ENCODE measurements around the gene CAP1.
A peak's percentile ranks its signal among the peaks of the same experiment; 100 is the strongest.

CAP1 gene

DNA sequence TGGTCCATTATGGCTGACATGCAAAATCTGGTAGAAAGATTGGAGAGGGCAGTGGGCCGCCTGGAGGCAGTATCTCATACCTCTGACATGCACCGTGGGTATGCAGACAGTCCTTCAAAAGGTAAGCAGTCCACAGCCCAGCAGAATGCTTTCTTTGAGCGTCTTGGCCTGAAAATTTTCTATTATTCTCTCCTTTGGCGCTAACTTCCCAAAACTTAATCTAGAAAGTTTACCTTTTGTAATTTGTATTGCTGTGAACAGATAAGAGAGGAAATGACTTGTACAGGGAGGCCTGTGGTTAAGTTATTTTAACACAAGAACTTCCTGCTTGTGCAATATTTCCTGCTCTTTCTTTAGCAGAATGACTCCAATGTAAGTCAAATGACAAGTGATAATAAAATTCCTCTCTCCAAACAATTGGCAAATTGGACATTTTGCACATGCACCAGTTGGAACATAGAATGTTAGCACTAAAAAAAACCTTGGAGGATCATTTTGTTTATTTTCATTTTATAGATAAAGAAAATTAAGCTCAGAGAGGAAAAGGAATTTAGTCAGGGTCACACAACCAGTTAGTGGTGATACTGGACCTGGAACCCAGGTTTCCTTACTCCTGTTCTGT, 18.9 kb downstream of the CAP1 start:
- peak; percentile 44 for DNase-seq

- no peak for DNase-seq
Observed at GRCh38 chr1:40059960-40060750, 19.6 kb downstream of the CAP1 start.

- no peak for DNase-seq
Observed at GRCh38 chr1:40064797-40065499, 24.4 kb downstream of the CAP1 start.

DNA sequence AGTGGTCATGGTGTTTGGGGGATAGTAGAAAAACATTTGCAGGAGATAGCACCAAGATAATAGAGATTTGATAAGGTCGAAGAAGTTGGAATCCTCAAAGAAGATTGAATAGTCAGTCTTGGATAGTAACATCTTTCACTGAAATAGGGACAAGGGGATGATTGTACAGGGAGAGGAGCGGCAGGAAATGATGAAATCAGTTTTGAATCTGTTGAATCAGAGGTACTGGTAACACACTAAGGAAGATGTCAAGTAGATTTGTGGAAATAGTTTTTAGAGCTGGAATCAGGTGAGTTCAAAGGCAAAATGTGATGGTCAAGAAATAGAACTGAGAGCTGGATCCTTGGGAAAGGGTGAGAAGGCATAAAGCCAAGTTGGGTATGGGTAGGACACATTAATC, 26.5 kb downstream of the CAP1 start:
- no peak for DNase-seq

DNA sequence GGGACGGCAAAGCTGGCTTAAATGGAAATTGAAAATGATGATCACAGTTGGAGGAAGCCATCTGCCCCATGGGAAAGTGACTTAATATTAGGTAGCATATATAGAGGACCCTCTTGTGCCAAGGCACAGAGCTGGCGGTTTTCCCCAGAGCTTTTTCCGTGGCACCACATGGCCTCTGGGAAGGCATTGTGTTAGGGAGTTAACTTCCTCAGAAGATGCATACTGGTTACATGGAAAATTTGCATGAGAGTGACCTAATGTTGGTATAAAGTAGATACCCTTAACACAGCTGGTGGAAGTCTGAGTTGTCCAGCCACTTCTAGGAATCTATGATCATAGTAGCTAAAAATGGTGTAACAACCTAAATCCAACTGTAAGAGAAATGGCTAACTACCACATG, 27.3 kb downstream of the CAP1 start:
- DNase-seq: no peak

- no peak for DNase-seq
Observed at GRCh38 chr1:40072142-40072541, 31.6 kb downstream of the CAP1 start.

DNA sequence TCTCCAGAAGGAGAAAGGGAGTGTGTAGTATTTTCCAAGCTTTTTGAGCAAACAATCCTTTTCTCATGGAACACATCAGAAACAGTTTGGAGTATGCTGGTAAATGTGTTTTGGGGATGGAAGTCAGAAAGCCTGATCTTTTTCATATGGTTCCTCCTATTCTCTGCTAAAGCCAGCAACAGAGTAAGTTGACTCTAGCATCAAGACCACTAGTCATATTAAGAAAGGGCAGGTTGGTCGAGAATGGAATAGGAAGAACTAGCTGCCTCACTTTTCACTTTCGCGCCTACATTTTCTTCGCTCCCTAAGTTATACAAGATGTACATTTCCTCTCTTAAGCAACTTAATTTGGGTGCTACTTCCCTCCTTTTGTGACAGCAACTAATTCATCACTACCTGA, 32.5 kb downstream of the CAP1 start:
- no peak for DNase-seq

GRCh38 chr1:40075266-40075665, 34.7 kb downstream of the CAP1 start:
- DNase-seq: no peak

DNA sequence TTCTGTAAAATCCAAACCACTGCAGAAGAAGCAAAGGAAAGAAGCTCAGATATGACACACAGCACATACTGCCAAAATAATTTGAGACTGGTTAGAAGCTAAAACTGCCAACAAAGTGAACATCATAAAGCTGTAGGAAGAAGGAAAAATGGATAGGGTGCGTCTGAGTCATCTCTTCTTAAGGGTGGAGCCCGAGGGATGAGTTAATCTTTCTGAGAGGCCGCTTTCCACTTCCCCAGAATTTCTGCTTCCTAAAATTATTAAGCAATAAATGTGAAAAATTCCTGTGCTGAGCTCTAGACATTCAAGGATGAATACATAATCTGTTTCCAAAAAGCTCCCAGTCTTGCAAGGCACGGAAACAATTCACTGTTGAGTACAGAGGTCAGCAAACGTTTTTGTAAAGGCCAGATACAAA, 36.4 kb downstream of the CAP1 start:
- DNase-seq: no peak

DNA sequence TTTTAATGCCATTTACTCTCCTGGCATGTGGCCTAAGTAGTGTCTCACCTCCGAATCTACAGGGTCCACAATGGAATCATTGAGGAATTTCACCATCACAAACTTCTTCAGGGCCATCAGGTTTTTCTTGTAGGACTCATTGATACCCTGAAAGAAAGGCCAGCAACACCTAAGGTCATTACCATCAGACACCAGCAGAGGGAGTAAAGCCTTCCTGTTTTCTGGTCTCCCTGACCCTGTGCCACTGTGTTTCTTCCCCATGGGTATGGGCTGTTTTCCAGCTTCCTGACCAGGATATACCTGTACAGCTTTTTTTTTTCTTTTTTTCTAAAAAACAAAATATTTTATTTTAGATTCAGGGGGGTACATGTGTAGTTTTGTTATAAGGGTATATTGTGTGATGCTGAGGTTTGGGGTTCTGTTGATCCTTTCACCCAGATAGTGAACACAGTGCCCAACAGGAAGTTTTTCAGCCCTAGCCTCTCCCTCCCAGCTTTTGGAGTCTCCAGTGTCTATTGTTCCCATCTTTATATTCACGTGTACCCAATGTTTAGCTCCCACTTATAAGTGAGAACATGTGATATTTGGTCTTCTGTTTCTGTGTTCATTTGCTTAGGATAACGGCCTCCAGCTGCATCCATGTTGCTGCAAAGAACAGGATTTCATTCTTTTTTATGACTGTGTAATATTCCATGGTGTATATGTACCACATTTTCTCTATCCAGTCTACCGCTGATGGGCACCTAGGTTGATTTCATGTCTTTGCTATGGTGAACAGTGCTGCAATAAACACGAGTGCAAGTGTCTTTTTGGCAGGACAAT, 38.2 kb downstream of the CAP1 start:
- DNase-seq: peak; percentile 16

DNA sequence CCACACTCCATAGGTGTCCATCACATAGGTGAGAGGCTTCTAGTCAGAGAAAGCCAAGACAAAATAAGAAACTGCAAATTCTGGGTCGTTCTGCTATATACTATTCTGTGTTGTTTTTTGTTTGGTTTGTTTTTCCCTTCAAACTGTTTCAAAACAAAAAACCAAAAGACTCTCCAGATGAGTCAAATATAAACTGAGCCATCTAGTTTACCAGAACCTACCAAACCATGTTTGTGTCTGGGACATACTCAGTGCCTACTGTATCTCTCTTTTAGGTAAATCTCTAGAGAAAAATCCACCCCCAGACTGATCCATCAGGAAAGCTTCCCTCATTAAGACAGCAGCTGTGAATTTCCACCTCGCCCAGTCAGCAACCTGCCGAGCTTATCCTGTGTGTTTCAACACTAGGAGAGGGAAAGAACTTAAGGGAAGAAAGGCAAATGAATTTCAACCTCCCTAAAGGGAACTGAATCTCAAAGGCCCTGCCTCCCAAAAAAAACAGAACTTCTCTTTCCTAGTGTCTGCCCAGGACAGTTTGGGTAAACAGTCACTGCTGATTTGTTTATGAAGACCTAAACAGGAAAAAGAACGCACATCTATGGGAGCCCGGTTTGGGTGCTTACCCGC, 39.4 kb downstream of the CAP1 start:
- DNase-seq: no peak

- DNase-seq: no peak
Observed at GRCh38 chr1:40081871-40082270, 41.3 kb downstream of the CAP1 start.

DNA sequence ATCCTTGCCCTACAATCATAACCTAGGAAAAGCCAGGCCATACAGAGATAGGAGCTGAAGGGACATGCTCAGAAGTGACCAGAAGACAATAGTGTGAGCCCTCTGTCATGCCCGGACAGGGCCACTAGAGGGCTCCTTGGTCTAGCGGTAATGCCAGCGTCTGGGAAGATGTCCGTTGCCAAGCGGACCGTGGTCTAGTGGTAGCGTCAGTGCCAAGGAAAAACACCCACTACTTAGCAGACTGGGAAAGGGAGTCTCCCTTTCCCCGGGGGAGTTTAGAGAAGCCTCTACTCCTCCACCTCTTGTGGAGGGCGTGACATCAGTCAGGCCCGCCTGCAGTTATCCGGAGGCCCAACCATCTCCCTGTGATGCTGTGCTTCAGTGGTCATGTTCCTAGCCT, 44.2 kb downstream of the CAP1 start:
- DNase-seq: peak; percentile 8

- no peak for DNase-seq
Observed at GRCh38 chr1:40090652-40091355, 50.3 kb downstream of the CAP1 start.

DNA sequence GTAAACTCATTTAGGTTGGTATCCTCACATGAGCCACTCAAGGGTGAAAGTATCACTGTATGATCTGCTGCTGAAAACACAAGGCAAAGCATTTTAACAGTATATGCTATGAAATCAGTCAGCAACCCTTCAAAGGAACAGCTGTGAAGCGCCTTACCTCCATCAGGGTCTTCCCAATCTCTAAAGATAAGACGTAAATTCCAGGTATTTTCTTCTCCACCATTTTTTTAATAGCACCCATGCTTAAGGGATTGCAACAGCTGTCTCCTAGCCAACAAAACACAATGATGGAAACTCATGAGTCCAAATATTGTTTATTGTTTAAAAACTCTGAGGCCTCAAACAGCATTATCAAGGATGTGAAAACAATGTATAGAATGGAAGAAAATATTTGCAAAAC, 51.7 kb downstream of the CAP1 start:
- no peak for DNase-seq

GRCh38 chr1:40092706-40093639, 52.4 kb downstream of the CAP1 start:
- no peak for DNase-seq

DNA sequence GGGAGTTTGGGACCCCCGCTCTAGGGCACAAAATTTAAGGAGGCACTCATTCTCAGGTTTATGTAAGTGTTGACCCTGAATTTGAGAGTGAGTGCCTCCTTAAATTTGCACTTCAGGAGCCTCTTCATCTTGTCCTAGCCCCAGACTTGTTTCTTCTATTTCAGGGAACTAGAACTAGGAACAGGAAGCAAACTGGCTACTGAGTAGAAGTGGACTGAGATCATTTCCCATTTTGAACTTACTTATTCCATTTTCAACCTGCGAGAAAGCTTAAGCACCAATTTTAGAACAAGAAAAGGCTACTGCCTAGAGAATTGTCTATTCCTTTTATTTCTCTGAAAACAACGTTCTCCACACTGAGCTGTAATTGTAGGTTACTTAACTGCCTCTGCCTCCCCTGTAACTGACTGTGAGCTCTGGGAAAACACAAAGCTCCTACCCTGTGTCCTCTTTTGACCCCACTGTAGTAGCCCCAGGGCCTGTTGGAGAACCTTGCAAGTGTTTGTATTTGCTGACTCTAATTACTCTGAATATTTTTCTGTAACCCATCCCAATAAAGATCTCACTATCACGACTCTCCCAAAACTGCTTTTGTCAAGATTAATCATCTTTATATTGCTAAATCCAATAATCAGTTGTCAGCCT, 54.1 kb downstream of the CAP1 start:
- no peak for DNase-seq

DNA sequence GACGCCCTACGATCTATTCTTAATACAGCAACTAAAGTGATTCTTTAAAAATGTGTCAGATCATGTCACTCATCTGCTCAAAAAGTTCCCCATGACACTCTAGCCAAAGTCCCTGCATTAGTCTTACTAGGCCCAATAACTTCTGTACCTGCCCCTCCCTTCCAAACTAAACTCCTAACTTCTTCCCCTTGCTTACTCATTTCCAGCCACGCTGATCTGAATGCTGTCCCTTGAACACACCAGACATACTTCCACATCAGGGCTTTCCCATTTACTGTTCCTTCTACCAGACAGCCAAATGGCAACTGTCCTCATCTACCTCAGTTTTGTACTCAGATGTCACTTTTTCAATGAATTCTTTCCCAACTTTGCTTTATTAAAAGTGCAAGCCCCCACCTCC, 55.3 kb downstream of the CAP1 start:
- no peak for DNase-seq

DNA sequence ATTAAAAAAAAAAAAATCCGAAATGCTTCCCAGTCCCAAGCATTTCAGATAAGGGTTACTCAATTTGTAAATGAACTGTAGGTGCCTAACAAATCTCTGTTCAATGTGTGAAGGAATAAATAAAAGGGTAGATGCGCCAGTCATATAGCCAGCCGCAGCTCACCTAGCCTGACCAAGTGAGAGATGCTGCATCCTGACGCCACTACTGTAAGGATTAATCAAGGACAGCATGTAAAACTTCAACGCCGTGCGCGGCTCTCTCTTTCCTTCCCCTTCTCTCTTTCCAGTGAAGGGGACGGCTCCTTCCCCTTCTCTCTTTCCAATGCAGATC, 56.1 kb downstream of the CAP1 start:
- DNase-seq: no peak

- DNase-seq: peak; percentile 77
Observed at GRCh38 chr1:40096977-40097782, 56.7 kb downstream of the CAP1 start, which contains the start of gene PPT1. Gene PPT1 (minus strand): TSS chr1:40097252. CDS start chr1:40097238, 14 bp downstream.
